ENCODE results near the gene MYORG.
"Not testable (repeated sequence)": the region's sequence is repeated elsewhere in the genome, so short reads cannot be mapped to it uniquely, and the experiment has no call there.

MYORG gene

DNA sequence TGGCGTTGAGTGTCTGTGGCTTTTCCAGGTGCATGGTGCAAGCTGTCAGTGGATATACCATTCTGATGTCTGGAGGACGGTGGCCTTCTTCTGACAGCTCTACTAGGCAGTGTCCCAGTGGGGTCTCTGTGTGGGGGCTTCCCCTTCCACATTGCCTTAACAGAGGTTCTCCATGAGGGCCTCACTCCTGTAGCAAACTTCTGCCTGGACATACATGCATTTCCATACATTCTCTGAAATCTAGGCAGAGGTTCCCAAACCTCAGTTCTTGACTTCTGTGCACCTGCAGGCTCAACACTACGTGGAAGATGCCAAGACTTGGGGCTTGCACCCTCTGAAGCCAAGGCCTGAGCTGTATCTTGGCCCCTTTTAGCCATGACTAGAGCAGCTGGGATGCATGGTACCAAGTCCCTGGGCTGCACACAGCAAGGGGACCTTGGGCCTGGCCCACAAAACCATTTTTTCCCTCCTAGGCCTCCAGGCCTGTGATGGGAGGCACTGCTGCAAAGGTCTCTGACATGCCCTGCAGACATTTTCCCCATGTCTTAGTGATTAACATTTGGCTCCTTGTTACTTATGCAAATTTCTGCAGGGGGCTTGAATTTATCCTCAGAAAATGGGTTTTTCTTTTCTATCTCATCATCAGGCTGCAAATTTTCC is 8.8 kb downstream of the MYORG start:
- DNase-seq = not testable (repeated sequence)

DNA sequence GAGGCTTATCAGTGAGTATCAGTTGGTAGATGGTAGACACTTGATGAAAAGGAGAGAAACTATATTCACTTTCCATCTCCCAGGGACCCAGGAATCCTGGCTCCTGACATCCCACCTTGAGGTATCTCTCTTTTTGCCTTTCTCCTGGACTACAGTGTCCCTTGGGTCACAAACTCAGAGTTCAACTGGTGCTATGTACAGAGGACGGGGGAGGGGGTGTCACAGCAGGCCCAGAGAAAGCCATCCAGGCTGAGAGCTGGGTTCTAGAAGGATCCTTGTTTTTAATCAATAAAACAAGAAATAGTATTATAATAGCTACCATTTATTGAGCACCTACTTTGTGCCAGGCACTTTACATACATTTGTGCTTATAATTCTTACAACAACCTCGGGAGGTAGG is 10.3 kb downstream of the MYORG start:
- no peak for DNase-seq

DNA sequence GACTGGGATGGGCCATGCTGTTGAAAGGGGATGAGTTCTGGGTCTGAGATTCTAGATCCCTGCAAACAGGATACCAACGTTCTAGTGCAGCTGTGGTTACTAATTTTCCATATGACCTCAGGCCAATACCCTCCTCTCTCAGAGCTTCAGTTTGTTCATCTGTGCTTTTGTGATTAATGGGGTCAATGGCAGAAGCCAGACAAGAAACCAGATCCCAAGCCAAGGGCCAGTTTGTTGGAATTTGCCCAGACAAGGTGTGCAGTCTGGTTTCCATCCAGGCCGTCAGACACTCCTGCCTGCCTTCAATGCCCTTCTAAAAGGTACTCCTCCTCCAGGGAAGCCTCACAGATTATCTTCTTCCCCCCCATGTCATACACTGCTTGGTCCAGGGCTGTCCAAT is 11.4 kb downstream of the MYORG start:
- no peak for DNase-seq

DNA sequence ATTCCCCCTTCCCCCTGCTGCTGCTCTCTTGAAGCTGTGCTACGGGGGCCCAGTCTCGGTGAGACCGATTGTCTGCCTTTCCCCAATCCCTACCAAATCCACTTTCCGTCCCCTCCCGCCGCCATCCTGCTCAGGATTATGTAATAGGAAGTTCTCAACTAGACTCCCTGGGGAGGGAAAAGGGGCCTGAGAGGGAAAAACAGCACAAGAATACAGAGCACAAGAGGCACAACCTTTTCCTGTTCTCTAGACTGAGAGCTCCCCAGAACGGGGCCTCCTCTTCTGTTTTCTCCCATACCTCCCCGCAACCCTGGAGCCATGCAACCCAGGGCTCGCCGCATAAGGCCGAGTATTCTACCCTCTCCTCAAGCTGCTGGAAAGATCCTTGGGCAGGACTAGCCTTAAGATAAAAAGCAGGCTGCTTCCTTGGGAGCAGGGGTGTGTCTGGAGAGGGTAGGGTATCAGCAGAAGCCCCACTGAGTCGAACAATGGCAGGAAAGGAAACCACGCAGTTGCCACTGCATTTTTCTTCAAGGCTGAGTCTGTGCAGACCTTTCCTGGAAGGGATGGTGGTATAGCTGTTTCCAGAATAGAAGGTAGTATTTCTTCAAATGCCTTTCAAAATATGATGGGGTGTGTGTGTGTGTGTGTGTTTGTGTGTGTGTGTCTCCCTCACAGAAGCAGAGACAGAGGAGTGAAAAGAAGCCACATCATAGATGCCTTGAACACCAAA is 12.9 kb downstream of the MYORG start:
- no peak for DNase-seq

DNA sequence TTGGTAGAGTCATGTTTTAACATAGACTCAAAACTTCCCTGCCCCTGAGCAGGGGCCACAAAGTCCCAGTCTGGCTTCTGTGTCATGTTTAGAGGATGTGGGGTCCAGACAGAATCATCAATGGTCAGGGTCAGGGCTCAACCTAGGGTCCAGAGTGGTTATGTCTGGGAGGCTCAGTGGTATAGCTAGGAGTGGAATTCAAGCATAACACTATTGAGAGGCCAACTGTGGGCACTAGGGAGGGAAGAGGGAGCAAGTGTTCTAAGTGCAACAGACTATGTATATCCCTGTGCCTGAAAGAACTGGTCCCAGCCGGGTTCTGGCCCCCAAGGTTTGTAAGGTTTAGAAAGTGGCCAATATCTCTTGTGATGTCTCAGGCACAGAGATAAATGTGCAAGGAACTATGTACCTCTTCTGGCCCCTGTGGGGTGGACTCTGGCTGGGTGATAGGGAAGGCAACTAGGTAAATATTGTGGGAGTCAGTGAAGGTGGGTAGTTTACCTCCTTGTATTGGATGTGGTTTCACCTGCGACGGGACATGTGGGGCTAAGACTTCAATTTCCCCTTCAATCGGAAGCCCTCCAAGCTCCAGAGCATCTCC is 14.0 kb downstream of the MYORG start:
- no peak for DNase-seq

DNA sequence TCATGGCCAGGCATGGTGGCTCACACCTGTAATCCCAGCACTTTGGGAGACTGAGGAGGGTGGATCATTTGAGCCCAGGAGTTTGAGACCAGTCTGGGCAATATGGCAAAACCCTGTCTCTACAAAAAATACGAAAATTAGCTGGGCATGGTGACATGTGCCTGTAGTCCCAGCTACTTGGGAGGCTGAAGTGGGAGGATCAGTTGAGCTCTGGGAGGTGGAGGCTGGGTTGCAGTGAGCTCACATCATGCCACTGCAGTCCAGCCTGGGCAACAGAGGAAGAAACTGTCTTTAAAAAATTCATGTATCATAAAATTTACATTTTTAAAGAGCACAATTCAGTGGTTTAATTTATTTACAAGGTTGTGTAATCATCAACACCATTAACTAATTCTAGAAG is 23.7 kb downstream of the MYORG start:
- not testable (repeated sequence) for DNase-seq

DNA sequence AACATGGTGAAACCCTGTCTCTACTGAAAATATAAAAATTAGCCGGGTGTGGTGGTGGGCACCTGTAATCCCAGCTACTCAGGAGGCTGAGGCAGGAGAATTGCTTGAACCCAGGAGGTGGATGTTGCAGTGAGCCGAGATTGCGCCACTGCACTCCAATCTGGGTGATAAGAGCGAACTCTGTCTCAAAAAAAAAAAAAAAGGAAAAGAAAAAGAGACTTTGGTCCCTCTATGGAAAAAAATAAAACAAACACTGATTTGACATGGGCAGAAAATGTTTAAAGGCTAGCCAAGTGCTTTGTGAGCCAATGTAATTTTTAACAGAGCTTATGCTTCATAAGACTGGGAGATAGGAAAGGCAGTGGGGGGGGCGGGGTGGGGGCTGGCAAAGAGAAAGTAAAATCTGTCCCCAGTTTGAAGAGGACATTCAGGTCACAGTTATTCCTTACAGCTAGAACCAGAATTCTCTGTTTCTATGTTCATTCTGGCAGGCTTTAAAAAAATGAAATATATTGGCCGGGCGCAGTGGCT is 24.5 kb downstream of the MYORG start:
- not testable (repeated sequence) for DNase-seq

DNA sequence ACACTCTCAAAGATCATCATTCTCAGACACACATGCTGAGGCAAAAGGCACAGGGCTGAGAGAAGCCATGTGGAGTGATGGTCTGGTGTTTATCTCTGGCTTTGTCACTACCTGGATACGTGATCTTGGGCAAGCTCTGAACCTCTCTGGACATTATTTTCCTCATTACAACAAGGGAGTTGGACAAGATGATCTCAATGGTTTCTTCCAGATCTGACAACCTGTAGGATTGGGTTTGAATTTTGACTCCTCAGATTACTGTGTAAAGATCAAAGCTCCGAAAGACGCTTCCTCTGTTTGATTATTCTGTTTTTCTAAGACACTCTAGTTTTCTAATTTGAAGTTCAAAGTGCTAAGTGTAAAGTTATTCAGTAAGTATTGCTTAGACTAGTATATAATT is 27.4 kb downstream of the MYORG start:
- DNase-seq = no peak

DNA sequence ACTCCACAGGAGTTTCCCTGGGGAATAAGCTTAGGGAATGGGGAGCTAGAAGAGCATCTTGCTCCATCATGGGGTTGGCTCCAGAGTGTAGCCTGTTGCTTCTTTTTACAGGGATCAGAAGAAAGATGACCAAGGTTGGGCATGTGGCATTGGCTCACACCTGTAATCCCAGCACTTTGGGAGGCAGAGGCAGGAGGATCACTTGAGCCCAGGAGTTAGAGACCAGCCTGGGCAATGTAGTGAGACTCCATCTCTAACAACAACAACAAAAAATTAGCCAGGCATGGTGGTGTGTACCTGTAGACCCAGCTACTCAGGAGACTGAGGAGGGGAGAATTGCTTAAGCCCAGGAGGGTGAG is 28.9 kb downstream of the MYORG start:
- DNase-seq = no peak

DNA sequence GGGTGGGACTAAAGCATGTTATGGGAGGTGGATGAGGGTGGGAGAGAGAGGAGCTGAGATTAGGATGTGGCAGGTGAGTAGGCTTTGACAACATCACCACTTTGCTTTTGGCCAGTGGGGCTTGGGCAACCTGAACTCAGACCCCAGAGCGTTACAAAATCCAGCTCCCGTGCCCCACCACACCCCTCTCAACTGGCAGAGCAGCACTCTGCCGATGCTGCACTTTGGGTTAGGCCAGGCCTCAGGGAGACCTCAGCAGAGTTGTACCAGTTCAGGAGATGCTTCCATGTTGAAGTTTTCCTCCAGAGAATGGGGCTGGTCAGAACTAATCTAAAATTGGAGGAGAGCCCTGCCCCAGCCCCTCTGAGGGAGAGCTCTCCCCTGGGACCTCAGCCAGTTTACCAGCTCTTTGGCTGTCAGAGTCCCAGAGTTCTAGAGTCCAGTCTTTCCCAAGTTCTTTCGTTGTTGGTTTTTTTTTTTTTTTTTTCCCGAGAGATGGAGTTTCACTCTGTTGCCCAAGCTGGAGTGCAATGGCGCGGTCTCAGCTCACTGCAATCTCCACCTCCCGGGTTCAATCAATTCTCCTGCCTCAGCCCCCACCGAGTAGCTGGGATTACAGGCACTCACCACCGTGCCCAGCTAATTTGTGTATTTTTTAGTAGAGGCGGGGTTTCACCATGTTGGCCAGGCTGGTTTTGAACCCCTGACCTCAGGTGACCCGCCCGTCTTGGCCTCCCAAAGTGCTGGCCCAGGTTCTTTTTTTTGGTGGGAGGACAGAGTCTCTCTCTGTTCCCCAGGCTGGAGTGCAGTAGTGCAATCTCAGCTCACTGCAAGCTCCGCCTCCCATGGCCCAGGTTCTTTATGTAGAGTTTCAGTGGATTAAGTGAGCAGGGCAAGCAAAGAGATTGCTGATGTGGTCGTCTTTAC is 29.6 kb downstream of the MYORG start:
- no peak for DNase-seq

DNA sequence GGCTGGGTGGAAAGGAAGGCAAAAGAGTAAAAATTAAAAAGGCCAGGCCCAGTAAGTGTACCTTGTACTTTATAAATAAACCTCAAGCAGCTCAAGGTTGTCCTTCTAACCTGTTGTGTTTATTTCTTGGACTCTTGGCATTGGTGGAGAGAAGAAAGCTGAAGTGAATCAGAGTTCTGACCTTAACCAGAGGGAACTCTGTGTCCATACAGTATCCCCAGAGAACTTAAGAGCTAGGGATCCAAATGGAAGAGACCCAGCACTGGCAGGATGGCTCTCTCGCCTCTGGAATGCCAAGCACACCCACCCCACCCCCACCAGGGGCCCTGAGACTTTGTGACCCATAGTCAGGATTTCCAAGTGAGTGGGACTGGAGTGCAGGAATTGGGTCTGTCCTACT is 33.1 kb downstream of the MYORG start:
- no peak for DNase-seq

DNA sequence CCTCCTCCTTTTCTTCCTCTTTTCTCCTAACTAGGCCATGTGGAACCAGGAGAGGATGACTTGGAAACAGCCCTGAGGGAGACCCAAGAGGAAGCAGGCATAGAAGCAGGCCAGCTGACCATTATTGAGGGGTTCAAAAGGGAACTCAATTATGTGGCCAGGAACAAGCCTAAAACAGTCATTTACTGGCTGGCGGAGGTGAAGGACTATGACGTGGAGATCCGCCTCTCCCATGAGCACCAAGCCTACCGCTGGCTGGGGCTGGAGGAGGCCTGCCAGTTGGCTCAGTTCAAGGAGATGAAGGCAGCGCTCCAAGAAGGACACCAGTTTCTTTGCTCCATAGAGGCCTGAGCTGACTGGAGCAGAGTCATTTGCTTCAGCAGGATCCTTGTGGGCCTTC is 33.6 kb downstream of the MYORG start:
- DNase-seq = no peak

DNA sequence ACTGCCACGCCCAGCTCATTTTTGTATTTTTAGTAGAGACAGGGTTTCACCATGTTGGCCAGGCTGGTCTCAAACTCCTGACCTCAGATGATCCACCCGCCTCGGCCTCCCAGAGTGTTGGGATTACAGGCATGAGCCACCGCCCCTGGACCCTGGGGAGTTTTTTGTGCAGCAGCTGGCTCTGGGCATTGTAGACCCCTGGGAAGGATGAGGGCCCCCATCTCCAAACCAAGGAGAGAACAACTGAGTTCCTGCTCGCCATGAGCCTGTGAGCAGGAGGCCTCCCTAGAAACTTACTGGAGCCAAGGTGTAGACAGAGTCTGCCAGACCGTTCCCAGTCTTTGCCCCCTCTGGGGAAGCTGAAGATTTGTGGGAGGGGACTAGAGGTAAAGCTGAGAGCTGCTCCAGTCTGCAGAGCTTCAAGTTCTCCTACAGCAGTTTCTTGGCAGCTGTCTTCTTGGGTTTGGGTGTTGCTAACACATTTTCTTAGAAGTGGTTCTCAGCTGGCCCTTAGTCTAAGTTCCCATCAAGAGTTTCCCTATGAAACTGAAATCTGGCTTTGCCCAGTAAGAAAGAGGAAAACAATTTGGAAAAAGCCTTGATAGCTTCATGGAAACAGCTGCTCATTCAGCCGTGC is 34.9 kb downstream of the MYORG start:
- DNase-seq = no peak

DNA sequence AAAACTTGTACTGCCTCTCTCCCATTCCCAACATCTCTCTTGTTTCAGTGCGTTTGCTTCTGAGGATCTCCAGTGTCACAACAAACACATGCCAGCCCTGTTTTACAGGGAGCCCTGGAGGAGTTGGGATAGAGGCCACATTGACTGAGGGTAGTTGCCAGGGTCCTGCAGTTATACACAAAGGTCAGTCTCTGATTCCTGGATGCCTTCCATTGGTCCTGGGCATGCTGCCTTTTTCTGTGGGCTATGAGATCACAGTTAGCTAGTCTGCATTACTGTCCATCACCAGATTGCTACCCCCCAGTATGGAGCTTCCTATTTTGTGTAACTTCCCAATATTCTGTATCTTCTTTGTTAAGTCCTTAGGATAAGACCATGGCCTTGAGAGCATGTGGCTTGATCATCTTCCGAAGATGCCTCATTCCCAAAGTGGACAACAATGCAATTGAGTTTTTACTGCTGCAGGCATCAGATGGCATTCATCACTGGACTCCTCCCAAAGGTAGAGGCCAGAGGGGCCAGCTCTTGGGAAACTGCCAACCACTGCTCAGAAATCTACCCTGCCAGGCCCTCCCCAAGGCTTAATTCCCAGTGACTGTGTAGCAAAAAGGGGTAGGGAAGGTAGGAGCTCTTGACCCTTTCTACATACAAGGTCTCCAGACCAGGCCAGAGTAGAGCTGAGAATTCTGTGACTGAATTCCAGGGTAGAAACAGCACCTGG is 37.9 kb downstream of the MYORG start:
- no peak for DNase-seq

DNA sequence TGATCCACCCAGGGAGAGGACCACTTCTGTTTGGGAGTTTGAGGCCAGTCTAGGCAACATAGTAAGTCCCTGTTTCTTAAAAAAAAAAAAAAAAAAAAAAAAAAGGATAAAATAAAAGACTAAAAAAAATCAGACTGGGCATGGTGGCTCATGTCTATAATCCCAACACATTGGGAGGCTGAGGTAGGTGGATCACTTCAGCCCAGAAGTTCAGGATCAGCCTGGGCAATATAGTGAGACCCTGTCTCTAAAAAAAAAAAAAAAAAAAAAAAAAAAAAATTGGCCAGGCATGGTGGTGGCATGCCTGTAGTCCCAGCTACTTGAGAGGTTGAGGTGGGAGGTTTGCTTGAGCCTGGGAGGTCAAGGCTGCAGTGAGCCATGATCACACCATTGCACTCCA is 38.6 kb downstream of the MYORG start:
- DNase-seq = not testable (repeated sequence)

DNA sequence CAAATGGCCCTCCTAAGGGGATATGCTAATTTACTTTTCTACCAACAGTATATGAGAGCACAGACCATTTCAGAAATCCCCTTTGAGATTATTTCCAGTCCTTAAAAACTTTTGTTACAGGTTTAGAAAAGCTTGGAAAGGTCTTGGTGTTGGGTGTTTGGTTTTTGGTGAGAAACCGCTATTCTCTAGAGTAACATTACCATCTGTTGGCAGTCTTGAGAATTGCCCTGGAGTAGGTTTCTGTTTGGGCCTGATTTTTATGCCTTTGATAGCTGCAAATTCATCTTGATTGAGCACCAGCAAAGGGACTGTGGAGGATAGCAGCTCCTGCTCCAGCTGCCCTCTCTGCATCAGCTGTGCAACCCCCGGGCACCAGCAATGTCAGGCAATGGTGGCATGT is 39.3 kb downstream of the MYORG start:
- DNase-seq = no peak

DNA sequence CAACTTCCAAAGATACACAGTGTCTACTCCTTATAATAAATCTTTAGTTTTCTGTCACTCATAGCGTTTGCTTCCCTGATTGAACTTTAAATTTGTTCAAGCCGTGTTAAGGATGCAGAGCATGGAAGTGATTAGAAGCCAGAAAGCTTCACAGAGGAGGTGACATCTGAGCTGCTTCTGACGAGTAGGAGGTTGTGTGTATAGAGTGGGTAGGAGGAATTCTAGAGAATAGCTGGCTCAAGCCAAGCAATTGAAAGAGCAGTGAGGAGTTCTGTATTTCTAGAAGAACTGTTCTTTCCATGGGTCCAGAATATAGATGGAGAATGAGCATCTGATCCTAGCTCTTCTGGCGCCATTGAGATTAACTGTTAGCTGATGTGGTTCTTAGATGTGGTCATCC is 41.3 kb downstream of the MYORG start:
- no peak for DNase-seq

DNA sequence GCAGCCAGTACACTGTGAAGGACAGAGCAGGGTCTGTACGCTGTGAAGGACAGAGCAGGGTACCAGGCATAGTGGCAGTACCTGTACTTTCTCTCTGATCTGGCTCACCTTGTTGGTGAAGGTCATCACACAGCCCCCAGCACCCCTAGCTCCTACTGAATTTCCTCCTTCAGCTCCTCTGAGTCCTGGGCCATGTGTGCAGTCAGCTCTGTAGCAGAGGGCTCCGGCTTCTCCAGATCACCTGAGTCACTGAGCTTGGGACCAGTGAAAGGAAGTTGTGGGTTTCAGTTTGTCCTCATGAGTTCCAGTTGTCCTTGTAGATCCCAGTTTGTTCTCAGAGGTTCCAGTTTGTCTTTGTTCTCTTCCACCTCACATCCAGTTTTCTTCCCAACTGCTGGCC is 41.8 kb downstream of the MYORG start:
- DNase-seq = no peak

DNA sequence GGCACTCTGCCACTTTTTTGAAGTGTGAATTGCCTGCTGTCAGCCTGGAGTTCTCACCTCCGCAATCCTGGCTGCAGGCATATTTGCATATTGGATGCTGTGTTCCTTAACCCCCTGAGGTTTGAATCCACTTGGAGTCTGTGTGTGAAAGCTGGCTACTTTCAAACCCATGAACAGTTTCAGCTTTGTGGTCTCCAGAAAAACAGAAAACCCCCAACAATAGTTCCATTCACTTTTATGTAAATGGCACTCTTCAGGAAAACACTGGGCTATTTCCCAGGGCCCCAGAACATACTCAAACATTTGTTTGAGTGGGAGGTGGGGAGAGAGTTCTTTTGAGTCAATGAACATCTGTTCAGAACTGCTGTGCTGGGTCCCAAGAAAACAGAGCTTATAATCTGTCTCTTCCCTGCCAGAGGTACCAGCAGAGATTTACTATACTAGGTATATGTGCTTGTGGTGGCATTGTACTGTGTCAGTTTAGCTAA is 42.3 kb downstream of the MYORG start:
- DNase-seq = peak; percentile 64

DNA sequence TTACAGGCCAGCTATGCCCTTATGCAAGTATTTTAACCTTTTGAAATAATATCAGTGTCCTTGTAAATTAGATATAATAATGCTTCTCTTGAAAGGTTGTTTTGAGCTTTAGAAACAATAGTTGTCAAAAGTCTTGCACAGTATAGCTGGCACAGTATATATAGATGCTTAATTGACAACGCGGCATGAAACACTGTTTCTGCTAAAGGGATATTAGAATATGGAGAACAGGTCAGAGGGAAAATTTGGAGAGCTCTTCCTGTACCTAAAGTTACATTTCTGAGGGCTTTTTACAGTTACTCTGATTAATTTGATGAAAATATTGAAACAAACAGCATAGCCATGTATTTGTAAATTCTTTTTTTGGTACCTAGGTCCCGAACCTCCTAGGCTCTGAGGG is 42.9 kb downstream of the MYORG start:
- no peak for DNase-seq

DNA sequence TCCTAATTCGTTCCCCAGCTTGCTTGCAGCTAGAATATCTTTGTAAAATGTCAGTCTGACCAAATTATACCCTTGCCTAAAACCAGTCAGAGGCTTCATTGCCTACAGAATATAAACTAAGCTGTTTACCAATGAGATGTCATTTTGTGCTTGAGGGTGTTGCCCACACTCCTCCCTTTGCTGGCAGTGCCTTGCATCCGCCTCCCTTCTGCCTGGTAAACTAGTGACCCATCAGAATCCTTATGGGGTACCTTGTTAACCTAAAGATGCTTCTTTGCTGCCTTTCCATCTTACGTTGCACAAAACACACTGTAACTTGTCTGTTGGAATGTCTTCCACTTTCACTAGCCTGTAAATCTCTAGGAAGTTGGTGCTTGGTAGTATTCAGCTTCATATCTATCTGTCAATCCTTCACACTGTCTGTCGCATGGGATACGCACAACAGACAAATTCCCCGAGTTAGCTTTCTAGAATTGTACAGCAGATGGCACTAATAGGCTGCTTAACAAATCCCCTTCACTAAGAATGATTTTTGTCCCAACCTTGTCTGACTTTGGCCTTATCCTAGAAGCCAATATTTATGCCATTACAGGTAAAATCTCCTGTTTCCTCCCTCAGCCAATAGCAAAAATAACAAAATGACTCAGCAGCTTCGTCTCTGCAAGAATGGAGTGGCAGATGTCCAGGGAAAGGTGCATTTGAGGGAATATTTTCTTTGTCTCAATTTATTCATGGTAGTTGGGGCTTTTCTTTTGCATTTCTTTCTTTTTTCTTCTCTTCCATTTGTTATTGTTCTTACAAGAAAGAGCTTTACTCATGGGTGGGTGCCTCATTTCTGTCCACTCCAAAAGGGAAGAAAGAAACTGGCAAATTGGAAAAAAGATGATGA is 44.4 kb downstream of the MYORG start:
- peak; percentile 39 for DNase-seq

Data from NCI-H526 treated with DMSO at 0.1 percent for 48 hours (cell line).